ENCODE results near the gene ESRRG.

Gene ESRRG

GRCh38 chr1:216627252-216627651 lies 96.0 kb downstream of the ESRRG start:
- no peak for DNase-seq (ENCODE audit: low read depth in 2 of 2)

- no peak for DNase-seq (ENCODE audit: low read depth in 2 of 2)
Measured at GRCh38 chr1:216626394-216627067, 96.7 kb downstream of the ESRRG start.

- DNase-seq (ENCODE audit: low read depth in 2 of 2), result no peak
Measured at GRCh38 chr1:216621536-216621935, 101.7 kb downstream of the ESRRG start.

GRCh38 chr1:216617081-216617875 lies 106.0 kb downstream of the ESRRG start:
- DNase-seq (ENCODE audit: low read depth in 2 of 2), result no peak

GRCh38 chr1:216616425-216616824 lies 106.8 kb downstream of the ESRRG start:
- no peak for DNase-seq (ENCODE audit: low read depth in 2 of 2)

GRCh38 chr1:216614011-216614934 lies 109.0 kb downstream of the ESRRG start:
- DNase-seq (ENCODE audit: low read depth in 2 of 2), result no peak

- DNase-seq (ENCODE audit: low read depth in 2 of 2), result no peak
Measured at GRCh38 chr1:216612291-216612690, 110.9 kb downstream of the ESRRG start.

GRCh38 chr1:216607067-216607697 lies 116.0 kb downstream of the ESRRG start:
- DNase-seq (ENCODE audit: low read depth in 2 of 2), result no peak

- no peak for DNase-seq (ENCODE audit: low read depth in 2 of 2)
Measured at GRCh38 chr1:216606047-216606637, 117.1 kb downstream of the ESRRG start.

GRCh38 chr1:216604771-216605170 lies 118.5 kb downstream of the ESRRG start:
- no peak for DNase-seq (ENCODE audit: low read depth in 2 of 2)

- DNase-seq (ENCODE audit: low read depth in 2 of 2), result no peak
Measured at GRCh38 chr1:216600730-216601609, 122.3 kb downstream of the ESRRG start.

GRCh38 chr1:216599851-216600250 lies 123.4 kb downstream of the ESRRG start:
- DNase-seq (ENCODE audit: low read depth in 2 of 2), result no peak

- no peak for DNase-seq (ENCODE audit: low read depth in 2 of 2)
Measured at GRCh38 chr1:216598448-216598847, 124.8 kb downstream of the ESRRG start.

GRCh38 chr1:216596281-216596862 lies 126.9 kb downstream of the ESRRG start:
- no peak for DNase-seq (ENCODE audit: low read depth in 2 of 2)

- no peak for DNase-seq (ENCODE audit: low read depth in 2 of 2)
Measured at GRCh38 chr1:216587715-216588114, 135.5 kb downstream of the ESRRG start.

GRCh38 chr1:216582151-216582550 lies 141.1 kb downstream of the ESRRG start:
- DNase-seq (ENCODE audit: low read depth in 2 of 2), result no peak

- no peak for DNase-seq (ENCODE audit: low read depth in 2 of 2)
Measured at GRCh38 chr1:216580538-216581057, 142.6 kb downstream of the ESRRG start.

GRCh38 chr1:216576234-216576937 lies 146.8 kb downstream of the ESRRG start:
- DNase-seq (ENCODE audit: low read depth in 2 of 2), result no peak

- no peak for DNase-seq (ENCODE audit: low read depth in 2 of 2)
Measured at GRCh38 chr1:216566641-216567205, 156.5 kb downstream of the ESRRG start.

Data from stimulated activated CD4-positive, alpha-beta T cell treated with anti-CD3 and anti-CD28 coated beads, Interleukin-15, amount 100 ng/mL, for 48 hours (primary cell).